Activated CD8-positive, alpha-beta memory T cell treated with anti-CD3 and anti-CD28 coated beads for 36 hours (primary cell): Measurements from ENCODE around the gene LCAT. TPM values are rescaled to one million over a fixed set of nuclear protein-coding genes. Genes with fewer than 3 reads are reported as not detected.
"Not testable (repeated sequence)": the region's sequence is repeated elsewhere in the genome, so short reads cannot be mapped to it uniquely, and the experiment has no call there.

Experiments used
- CTCF ChIA-PET: fragments of 350-600 bp; sonication (Branson Sonifier 250); formaldehyde crosslinking; loops from one replicate; lab custom pipeline; 2021; ENCODE audit warnings: antibody characterized with exemption; lab: Charles Lee
- POLR2A ChIA-PET: fragments of 350-600 bp; sonication (Branson Sonifier 250); formaldehyde crosslinking; loops from one replicate; lab custom pipeline; 2021; ENCODE audit warnings: antibody characterized with exemption; lab: Charles Lee
- total RNA-seq, 2 experiments: library from RNA; stranded (reverse); gene quantifications; one replicate each; pipeline ENCODE4 v1.2.3, GENCODE V29; 2021

Gene LCAT
- total RNA-seq, 2 experiments from 2014 or later, result 14.3 to 15.1 TPM

DNA sequence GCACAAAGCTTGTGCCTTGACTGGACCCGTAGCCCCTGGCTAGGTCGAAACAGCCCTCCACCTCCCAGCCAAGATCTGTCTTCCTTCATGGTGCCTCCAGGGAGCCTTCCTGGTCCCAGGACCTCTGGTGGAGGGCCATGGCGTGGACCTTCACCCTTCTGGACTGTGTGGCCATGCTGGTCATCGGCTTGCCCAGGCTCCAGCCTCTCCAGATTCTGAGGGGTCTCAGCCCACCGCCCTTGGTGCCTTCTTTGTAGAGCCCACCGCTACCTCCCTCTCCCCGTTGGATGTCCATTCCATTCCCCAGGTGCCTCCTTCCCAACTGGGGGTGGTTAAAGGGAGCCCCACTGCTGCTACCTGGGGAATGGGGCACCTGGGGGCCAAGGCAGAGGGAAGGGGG lies 15.8 kb downstream of the LCAT start:
- CTCF ChIA-PET, result interaction anchor here (0.5 to 2.0 kb wide), 14 partner anchors 14 to 1388 kb away, joined by 3 to 21 read pairs (median 4); partner anchors contain the start of gene NRN1L
- POLR2A ChIA-PET, result no interaction called here

DNA sequence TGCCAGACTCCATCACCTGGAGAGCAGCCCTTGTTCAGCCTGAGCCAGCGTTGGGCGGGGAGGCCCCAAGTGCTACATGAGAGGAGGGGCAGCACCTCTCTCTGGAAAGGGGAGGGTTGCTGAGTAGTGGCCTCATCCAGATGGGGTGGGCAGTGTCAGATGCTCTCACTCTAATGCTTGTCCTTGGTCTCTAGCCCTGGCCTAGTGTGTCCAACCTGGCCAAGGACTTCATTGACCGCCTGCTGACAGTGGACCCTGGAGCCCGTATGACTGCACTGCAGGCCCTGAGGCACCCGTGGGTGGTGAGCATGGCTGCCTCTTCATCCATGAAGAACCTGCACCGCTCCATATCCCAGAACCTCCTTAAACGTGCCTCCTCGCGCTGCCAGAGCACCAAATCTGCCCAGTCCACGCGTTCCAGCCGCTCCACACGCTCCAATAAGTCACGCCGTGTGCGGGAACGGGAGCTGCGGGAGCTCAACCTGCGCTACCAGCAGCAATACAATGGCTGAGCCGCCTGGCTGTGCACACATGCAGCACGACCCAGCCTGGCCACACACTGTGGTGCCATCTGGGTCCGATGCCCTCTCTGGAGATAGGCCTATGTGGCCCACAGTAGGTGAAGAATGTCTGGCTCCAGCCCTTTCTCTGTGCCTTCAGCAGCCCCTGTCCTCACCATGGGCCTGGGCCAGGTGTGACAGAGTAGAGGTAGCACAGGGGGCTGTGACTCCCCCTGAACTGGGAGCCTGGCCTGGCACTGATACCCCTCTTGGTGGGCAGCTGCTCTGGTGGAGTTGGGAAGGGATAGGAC lies 16.6 kb downstream of the LCAT start:
- CTCF ChIA-PET, result interaction anchor here (0.5 to 2.0 kb wide), 7 partner anchors 24 to 1387 kb away, joined by 3 to 21 read pairs (median 4); partner anchors contain the start of gene NRN1L
- POLR2A ChIA-PET, result no interaction called here

DNA sequence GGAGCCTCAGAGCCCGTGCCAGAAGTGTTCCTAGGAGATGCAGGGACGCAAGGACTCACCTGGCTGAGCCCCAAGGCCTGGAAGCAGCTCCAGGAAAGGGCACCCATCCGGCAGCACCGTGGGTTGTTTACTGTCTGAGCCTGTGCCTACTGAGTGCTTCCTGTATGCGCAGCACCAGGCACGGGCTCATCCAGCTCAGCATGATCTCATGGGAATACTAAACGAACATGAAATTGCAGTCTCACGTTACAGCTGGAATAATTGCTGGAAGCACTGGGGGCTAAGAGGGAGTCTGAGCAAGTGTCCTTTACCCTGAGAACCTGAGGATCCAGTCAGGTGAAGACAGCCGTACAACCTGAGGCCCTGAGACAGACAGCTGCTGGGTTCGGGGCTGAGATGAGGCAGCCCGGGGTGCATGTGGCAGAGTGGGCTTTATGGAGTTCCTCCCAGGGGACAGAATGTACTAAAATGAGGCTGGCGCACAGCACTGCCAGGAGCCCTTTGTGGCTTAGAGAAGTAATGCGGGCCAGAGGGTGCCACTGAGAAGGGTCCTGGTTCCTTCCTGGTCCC lies 17.7 kb downstream of the LCAT start:
- POLR2A ChIA-PET, result no interaction called here
- CTCF ChIA-PET, result interaction anchor here (0.6 to 1.4 kb wide), 5 partner anchors 10 to 107 kb away, joined by 3 to 7 read pairs (median 3); no protein-coding TSS in a partner anchor

GRCh38 chr16:67924140-67924906 lies 19.6 kb downstream of the LCAT start:
- ChIA-PET POLR2A (interaction anchor here (0.8 kb wide), 1 partner anchor 9 kb away, joined by 11 read pairs; no protein-coding TSS in a partner anchor), CTCF (interaction anchor here (1.0 to 1.3 kb wide), 2 partner anchors 10 to 40 kb away, joined by 4 to 8 read pairs; partner anchors contain the start of gene NRN1L)

DNA sequence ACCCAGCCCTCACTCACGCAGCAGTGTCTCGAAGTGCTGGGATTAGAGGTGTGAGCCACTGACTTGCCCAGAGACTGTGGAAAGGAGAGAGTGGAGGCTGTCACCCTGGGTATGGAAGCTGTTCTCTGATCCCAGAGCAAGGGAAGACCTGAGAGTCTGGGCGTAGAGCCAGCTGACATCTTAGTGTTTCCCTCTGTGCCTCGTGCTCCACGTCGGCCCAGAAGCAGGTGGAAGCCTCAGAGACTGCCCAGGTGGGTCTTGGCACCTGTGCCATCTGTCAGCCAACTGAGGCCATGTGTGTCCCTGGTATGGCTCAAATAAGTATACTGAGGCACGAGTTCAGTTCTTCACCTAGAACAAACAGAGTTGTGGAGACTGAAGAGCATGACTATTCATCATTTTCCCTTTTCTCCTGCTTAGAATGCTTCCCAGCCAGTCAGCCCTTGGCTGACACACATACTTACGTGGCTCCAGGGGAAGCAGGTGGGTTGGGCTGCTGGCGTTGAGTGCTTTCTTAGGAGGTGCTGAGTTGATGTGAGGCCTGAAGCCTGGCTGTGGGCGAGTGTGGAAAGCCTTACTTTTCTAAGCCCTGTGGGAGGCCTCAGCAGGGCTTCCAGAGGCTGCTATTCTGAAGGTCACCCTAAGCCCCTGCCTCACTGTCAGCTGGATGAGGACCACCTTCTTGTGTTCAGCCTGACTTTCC lies 20.4 kb downstream of the LCAT start:
- CTCF ChIA-PET, result interaction anchor here (1.0 to 1.2 kb wide), 2 partner anchors 37 to 107 kb away, joined by 3 read pairs; no protein-coding TSS in a partner anchor
- POLR2A ChIA-PET, result no interaction called here

GRCh38 chr16:67922740-67923139 lies 21.2 kb downstream of the LCAT start:
- ChIA-PET POLR2A (no interaction called here), CTCF (interaction anchor here (0.5 to 1.2 kb wide), 4 partner anchors 9 to 222 kb away, joined by 3 to 4 read pairs (median 3); partner anchors contain the start of gene CTRL)

- ChIA-PET POLR2A (no interaction called here), CTCF (interaction anchor here (0.5 to 1.2 kb wide), 2 partner anchors 9 to 223 kb away, joined by 3 to 4 read pairs; partner anchors contain the start of gene CTRL)
These were observed 21.7 kb downstream of the LCAT start for GRCh38 chr16:67922221-67922620.

DNA sequence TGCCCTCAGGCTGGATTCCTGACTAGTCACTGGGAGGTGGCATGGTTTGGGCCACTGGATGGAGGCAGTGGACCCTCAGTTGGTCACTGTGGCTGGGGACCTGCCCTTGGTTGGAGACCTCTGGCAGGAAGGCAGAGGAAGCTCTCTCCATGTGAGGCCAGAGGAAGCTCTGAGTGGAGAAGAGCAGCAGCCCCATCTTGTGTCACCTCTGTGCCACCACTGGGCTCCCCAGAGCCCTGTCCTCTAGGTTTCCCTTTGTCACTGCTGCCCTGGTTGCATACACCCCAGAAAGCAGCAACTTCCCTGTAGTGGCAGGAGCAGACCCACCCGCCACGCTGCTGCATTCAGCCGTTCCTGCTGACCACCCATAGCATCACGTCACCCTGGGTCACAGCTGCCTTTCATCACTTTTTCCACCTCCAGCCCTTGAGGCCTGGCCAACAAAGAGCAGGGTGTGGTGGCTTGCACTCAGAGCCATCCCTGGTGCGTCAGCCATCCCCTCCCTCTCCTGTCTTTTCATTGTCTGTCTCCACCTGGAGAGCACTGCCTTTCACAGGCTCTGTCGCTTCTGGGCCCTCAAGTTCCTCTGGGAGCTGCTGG lies 24.2 kb downstream of the LCAT start:
- CTCF ChIA-PET, result interaction anchor here (0.6 to 1.7 kb wide), 4 partner anchors 9 to 143 kb away, joined by 3 read pairs; partner anchors contain the start of gene NRN1L
- POLR2A ChIA-PET, result no interaction called here

DNA sequence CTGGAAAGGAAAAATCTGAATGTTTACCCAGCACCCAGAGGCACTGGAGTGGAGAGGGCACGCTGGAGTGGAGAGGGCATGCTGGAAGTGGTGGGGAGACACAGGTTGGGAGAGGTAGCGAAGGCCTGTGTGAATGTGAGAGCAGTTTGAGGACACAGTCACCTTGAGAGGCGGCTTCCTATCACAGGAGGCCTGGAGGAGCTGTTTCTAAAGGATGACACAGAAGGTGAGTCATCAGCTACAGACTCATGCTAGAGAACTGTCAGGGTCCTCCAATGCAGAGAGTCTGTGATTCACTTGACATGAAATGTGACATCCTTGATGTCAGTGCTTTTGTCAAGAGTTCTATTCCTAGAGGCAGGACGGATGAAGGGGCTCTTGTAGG lies 26.1 kb downstream of the LCAT start:
- CTCF ChIA-PET, result interaction anchor here (0.8 to 1.5 kb wide), 5 partner anchors 11 to 123 kb away, joined by 3 to 6 read pairs (median 4); partner anchors contain the start of gene NRN1L
- POLR2A ChIA-PET, result interaction anchor here (0.6 to 1.0 kb wide), 3 partner anchors 23 to 362 kb away, joined by 3 read pairs; partner anchors contain the start of genes RANBP10 and TSNAXIP1

DNA sequence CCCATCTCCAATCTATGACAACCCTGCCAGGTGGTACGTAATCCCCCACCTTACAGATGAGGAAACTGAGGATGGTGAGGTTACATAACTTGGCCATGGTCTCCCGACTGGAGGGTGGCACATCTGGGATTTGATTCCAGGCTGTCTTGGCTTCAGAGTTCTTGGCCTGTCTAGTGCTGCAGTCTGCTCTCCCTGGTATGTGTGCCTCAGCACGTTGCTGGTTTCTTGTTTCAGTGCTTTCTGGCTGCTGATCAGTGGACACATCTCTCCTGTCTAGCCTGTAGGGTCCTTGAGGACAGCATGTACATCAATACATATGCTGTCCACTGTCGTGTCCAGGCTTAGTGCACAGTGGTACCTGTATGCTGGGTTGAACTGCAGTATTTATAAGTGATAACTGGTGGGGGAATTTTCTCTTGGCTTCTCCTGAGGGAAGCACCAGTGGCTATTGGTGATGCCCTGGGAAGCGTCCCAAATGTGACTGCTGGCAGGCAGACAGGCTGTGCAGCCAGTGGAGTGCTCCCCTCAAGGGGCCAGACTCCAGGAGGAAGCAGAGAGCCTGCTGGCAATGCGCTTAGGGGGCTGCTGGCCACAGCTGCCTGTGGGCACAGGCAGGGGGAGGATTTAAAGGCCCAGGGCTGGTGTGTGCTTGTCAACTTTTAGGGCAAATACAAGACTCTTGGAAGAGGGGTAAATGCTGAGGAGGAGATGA lies 26.6 kb downstream of the LCAT start:
- CTCF ChIA-PET, result interaction anchor here (0.8 to 1.5 kb wide), 5 partner anchors 8 to 123 kb away, joined by 3 to 6 read pairs (median 4); partner anchors contain the start of gene NRN1L
- POLR2A ChIA-PET, result interaction anchor here (0.6 kb wide), 1 partner anchor 362 kb away, joined by 3 read pairs; no protein-coding TSS in a partner anchor

DNA sequence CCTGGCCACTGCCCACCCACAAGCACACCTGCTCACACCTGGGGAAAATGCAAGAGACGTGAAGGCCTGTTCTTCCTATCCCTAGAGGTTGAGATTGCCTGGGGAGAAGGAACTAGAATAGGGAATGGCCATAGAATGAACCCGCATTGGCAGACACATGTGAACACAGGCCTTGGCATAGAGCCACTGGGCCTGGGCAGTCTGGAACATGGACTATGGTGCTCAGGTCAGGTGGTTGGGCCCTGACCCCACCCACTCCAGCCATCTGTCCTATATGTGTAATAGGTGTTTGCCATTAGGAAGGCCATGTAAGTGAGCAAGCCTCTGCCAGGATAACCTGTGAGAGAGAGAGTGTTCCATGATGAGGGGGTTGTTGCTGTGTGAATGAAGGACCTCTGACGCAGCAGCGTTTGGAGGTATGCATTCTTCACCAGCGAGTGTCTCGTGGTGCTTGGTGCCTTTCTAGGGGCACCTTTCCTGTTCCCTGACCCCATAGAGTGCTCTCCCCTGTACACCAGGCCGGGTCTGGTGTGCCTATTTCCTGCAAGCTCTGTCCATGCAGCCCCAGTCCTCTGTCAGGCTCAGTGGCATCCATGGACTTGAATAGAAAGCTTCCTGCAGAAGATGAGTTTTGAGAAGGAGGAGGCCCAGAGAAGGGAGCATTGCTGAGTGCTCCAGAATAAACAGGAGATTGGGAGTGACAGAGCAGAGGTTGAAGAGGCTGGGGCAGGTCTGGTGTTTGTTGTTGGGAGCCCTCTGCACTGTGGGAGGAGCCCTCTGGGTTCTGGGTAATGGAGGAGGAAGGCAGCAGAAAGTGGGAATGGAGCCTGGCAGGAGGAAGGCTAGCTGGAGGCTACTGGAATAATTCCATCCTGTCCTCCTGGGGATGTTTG lies 27.8 kb downstream of the LCAT start:
- ChIA-PET POLR2A (no interaction called here), CTCF (interaction anchor here (1.3 to 1.7 kb wide), 2 partner anchors 9 to 32 kb away, joined by 4 to 8 read pairs; no protein-coding TSS in a partner anchor)

- CTCF ChIA-PET, result interaction anchor here (1.7 kb wide), 1 partner anchor 32 kb away, joined by 8 read pairs; no protein-coding TSS in a partner anchor
- POLR2A ChIA-PET, result not testable (repeated sequence)
These were observed 28.5 kb downstream of the LCAT start for GRCh38 chr16:67915496-67915769.

- POLR2A ChIA-PET, result no interaction called here
- CTCF ChIA-PET, result interaction anchor here (1.7 kb wide), 1 partner anchor 31 kb away, joined by 8 read pairs; no protein-coding TSS in a partner anchor
These were observed 29.0 kb downstream of the LCAT start for GRCh38 chr16:67914758-67915495.

DNA sequence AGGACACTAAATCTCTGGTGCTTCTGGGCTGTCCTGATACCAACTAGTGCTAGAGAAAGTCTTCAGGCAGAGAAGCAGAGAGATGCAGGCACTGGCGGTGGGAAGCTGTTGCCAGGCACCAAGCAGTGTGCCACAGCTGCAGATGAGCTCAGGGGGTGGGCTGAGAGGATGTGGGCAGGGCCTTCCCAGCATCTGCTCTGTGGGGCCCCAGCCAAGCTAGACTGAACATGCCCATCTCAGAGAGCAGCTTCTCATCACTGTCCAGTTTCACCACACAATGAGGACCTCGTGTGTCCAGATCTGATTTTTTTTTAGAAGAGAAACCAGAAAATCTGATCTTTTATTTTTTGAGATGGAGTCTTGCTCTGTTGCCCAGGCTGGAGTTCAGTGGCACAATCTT lies 33.8 kb downstream of the LCAT start:
- POLR2A ChIA-PET, result no interaction called here

GRCh38 chr16:67909056-67909742 lies 34.7 kb downstream of the LCAT start:
- POLR2A ChIA-PET, result interaction anchor here (0.5 kb wide), 1 partner anchor 106 kb away, joined by 3 read pairs; no protein-coding TSS in a partner anchor
- CTCF ChIA-PET, result interaction anchor here (0.7 to 0.9 kb wide), 3 partner anchors 19 to 25 kb away, joined by 3 read pairs; no protein-coding TSS in a partner anchor

More for the DNA sequence above, 33.8 kb downstream of the LCAT start:
- CTCF ChIA-PET, result interaction anchor here (0.8 kb wide), 1 partner anchor 18 kb away, joined by 3 read pairs; the partner anchor contains the start of gene PSKH1
